PC-9 (cell line): ENCODE measurements around the gene SPATA6. TPM values are rescaled to one million over a fixed set of nuclear protein-coding genes. Genes with fewer than 3 reads are reported as not detected.
"Not testable (repeated sequence)": the region's sequence is repeated elsewhere in the genome, so short reads cannot be mapped to it uniquely, and the experiment has no call there.

ENCODE experiments used
- BruUV-seq: library from RNA; stranded (reverse); fragments of 400-500 nt; replicated peaks from 2 replicates; lab custom pipeline; 2021; lab: Mats Ljungman, UMichigan
- CTCF ChIA-PET: fragments of 300-600 bp; sonication (Branson Sonifier 250); formaldehyde crosslinking; loops from one replicate; lab custom pipeline; 2022; ENCODE audit warnings: antibody characterized with exemption; lab: Charles Lee
- POLR2A ChIA-PET: fragments of 300-600 bp; sonication (Branson Sonifier 250); formaldehyde crosslinking; loops from one replicate; lab custom pipeline; 2022; ENCODE audit warnings: antibody characterized with exemption; ENCODE audit not compliant: unreplicated experiment; lab: Charles Lee
- DNase-seq, 2 experiments: peaks; one replicate each; pipeline versions ENCODE4 v3.0.0 to v3.0.0-alpha.2; 2015 to 2022; ENCODE audit warnings: mixed read lengths in 1 of 2
- H2AFZ ChIP-seq: fragments of 200-600 bp; sonication (generic); 2 replicates; pipeline ENCODE4 v1.8.1; 2017; ENCODE audit warnings: antibody characterized with exemption
- H3F3A ChIP-seq: fragments of 200-600 bp; sonication (generic); 2 replicates; pipeline ENCODE4 v1.8.1; 2017; ENCODE audit warnings: antibody characterized with exemption, mild to moderate bottlenecking, low read depth; ENCODE audit not compliant: insufficient read depth
- H3K27ac ChIP-seq: fragments of 200-600 bp; sonication (generic); 2 replicates; pipeline ENCODE4 v1.6.1; 2016; ENCODE audit warnings: mixed run types
- H3K27me3 ChIP-seq: fragments of 200-600 bp; sonication (generic); 2 replicates; pipeline ENCODE4 v1.6.1; 2016; ENCODE audit warnings: low read depth, mixed run types; ENCODE audit not compliant: insufficient read depth
- H3K36me3 ChIP-seq: fragments of 200-600 bp; sonication (generic); 2 replicates; pipeline ENCODE4 v1.6.1; 2016; ENCODE audit warnings: low read depth, mixed run types
- H3K4me1 ChIP-seq: fragments of 200-600 bp; sonication (generic); replicated peaks from 2 replicates; pipeline ENCODE4 v1.6.1; 2016; ENCODE audit warnings: mixed run types; ENCODE audit not compliant: insufficient read depth
- H3K4me2 ChIP-seq: fragments of 200-600 bp; sonication (generic); 2 replicates; pipeline ENCODE4 v1.6.1; 2017; ENCODE audit warnings: mixed run types
- H3K4me3 ChIP-seq: fragments of 200-600 bp; sonication (generic); 2 replicates; pipeline ENCODE4 v1.6.1; 2016; ENCODE audit warnings: mixed run types
- H3K79me2 ChIP-seq: fragments of 200-600 bp; sonication (generic); 2 replicates; pipeline ENCODE4 v1.6.1; 2017; ENCODE audit warnings: low read depth, mixed run types
- H3K9me2 ChIP-seq: fragments of 200-600 bp; sonication (generic); 2 replicates; pipeline ENCODE4 v1.8.1; 2017; ENCODE audit warnings: mild to moderate bottlenecking; ENCODE audit not compliant: insufficient read depth
- H3K9me3 ChIP-seq: fragments of 200-600 bp; sonication (generic); 2 replicates; pipeline ENCODE4 v1.8.1; 2016; ENCODE audit warnings: low read depth; ENCODE audit not compliant: insufficient read depth
- H4K20me1 ChIP-seq: fragments of 200-600 bp; sonication (generic); 2 replicates; pipeline ENCODE4 v1.8.1; 2017; ENCODE audit not compliant: insufficient read depth
- CTCF ChIP-seq: fragments of 200-600 bp; sonication (generic); conservative IDR thresholded peaks from 2 replicates; pipeline ENCODE4 v1.6.1; 2017; ENCODE audit warnings: mixed run types, antibody characterized with exemption, mild to moderate bottlenecking, moderate library complexity
- EZH2 ChIP-seq: fragments of 200-600 bp; sonication (generic); IDR thresholded peaks from 2 replicates; pipeline ENCODE4 v1.8.0; 2017; ENCODE audit warnings: antibody characterized with exemption, low read depth
- intact Hi-C: fragments of 100-400 bp; cut with micrococcal nuclease; formaldehyde crosslinking; loops from one replicate; pipeline ENCODE4 v1.10.0; 2022; ENCODE audit not compliant: unreplicated experiment
- total RNA-seq: library from RNA; stranded (reverse); gene quantifications from 2 replicates; pipeline ENCODE4 v1.2.3, GENCODE V29; 2021

Gene SPATA6
- total RNA-seq, 1 experiment from 2014 or later: not detected

GRCh38 chr1:48329486-48329885, 142.5 kb downstream of the SPATA6 start:
- no peak overlapping the region for H2AFZ ChIP-seq
- H3K27ac ChIP-seq: no peak overlapping the region
- H3K9me2 ChIP-seq: 0 out of 2 replicates have a peak, but pooled peaks cover 4% of the 10 kb centered on the region
- BruUV-seq: no TSS peak
- no peak overlapping the region for H3K4me2 ChIP-seq
- H3K4me1 ChIP-seq: no peaks in the 10 kb centered on the region
- TF ChIP-seq CTCF (no peak), EZH2 (no peak)
- ChIA-PET CTCF (no interaction called here), POLR2A (no interaction called here)
- intact Hi-C loops: no loop called here
- DNase-seq: no peak
- H3K9me3 ChIP-seq: no peaks in the 10 kb centered on the region
- no peaks in the 10 kb centered on the region for H3F3A ChIP-seq
- no peaks in the 10 kb centered on the region for H4K20me1 ChIP-seq
- no peak overlapping the region for H3K4me3 ChIP-seq
- no peaks in the 10 kb centered on the region for H3K36me3 ChIP-seq
- no peaks in the 10 kb centered on the region for H3K79me2 ChIP-seq
- H3K27me3 ChIP-seq: no peaks in the 10 kb centered on the region

GRCh38 chr1:48311829-48312228, 160.2 kb downstream of the SPATA6 start:
- intact Hi-C loops, H3K27ac ChIP-seq, H3K4me1 ChIP-seq, H3K9me3 ChIP-seq, H2AFZ ChIP-seq, H3K79me2 ChIP-seq, POLR2A ChIA-PET, H3K9me2 ChIP-seq, H4K20me1 ChIP-seq, DNase-seq, BruUV-seq, H3K4me2 ChIP-seq, H3F3A ChIP-seq, H3K27me3 ChIP-seq, CTCF ChIA-PET, H3K4me3 ChIP-seq, H3K36me3 ChIP-seq: not testable (repeated sequence)

- CTCF ChIA-PET: no interaction called here
- no peak overlapping the region for H2AFZ ChIP-seq
- no peaks in the 10 kb centered on the region for H3K27me3 ChIP-seq
- H3K27ac ChIP-seq: no peak overlapping the region
- H3K9me3 ChIP-seq: no peaks in the 10 kb centered on the region
- DNase-seq: no peak
- POLR2A ChIA-PET: no interaction called here
- intact Hi-C loops: no loop called here
- H3K9me2 ChIP-seq: no peaks in the 10 kb centered on the region
- 0 out of 2 replicates have a peak, but pooled peaks cover 3% of the 10 kb centered on the region for H4K20me1 ChIP-seq
- H3F3A ChIP-seq: no peaks in the 10 kb centered on the region
- no peaks in the 10 kb centered on the region for H3K36me3 ChIP-seq
- TF ChIP-seq CTCF (no peak), EZH2 (no peak)
- no peaks in the 10 kb centered on the region for H3K79me2 ChIP-seq
- H3K4me2 ChIP-seq: no peak overlapping the region
- H3K4me1 ChIP-seq: no peaks in the 10 kb centered on the region
- no TSS peak for BruUV-seq
- H3K4me3 ChIP-seq: no peak overlapping the region
Observed at GRCh38 chr1:48309564-48310082, 162.4 kb downstream of the SPATA6 start.

GRCh38 chr1:48302652-48303051, 169.4 kb downstream of the SPATA6 start:
- POLR2A ChIA-PET: no interaction called here
- intact Hi-C loops: no loop called here

More at GRCh38 chr1:48302652-48303051, 169.4 kb downstream of the SPATA6 start:
- Histone ChIP-seq H2AFZ (no peak overlapping the region), H3K9me3 (no peaks in the 10 kb centered on the region), H3K9me2 (no peaks in the 10 kb centered on the region; the same call in 1 of the 2 replicates), H3K4me1 (no peaks in the 10 kb centered on the region), H3K36me3 (no peaks in the 10 kb centered on the region), H3F3A (no peaks in the 10 kb centered on the region), H3K27me3 (no peaks in the 10 kb centered on the region; the same call in 1 of the 2 replicates), H4K20me1 (0 out of 2 replicates have a peak, but pooled peaks cover 3% of the 10 kb centered on the region), H3K79me2 (no peaks in the 10 kb centered on the region), H3K4me2 (no peak overlapping the region), H3K27ac (no peak overlapping the region), H3K4me3 (no peak overlapping the region)
- no TSS peak for BruUV-seq
- no peak for DNase-seq
- TF ChIP-seq CTCF: no peak
- TF ChIP-seq EZH2: no peak
- CTCF ChIA-PET: no interaction called here
